Stimulated activated CD8-positive, alpha-beta memory T cell treated with anti-CD3 and anti-CD28 coated beads, Interleukin-7, amount 100 ng/mL, for 1 hour (primary cell): ENCODE data around the gene SHLD3.
"Not testable (repeated sequence)": the region's sequence is repeated elsewhere in the genome, so short reads cannot be mapped to it uniquely, and the experiment has no call there.

ENCODE experiments used
- DNase-seq, 2 donors: peaks; one replicate each; pipeline ENCODE4 v3.0.0-alpha.2; 2020; ENCODE audit warnings: low read depth in 2 of 2

SHLD3 gene

GRCh38 chr5:65676056-65676455, 51.2 kb downstream of the SHLD3 start:
- DNase-seq, result not testable (repeated sequence)
